Measurements from ENCODE around the gene ANXA5.
"Not testable (repeated sequence)": the region's sequence is repeated elsewhere in the genome, so short reads cannot be mapped to it uniquely, and the experiment has no call there.

ANXA5 gene

DNA sequence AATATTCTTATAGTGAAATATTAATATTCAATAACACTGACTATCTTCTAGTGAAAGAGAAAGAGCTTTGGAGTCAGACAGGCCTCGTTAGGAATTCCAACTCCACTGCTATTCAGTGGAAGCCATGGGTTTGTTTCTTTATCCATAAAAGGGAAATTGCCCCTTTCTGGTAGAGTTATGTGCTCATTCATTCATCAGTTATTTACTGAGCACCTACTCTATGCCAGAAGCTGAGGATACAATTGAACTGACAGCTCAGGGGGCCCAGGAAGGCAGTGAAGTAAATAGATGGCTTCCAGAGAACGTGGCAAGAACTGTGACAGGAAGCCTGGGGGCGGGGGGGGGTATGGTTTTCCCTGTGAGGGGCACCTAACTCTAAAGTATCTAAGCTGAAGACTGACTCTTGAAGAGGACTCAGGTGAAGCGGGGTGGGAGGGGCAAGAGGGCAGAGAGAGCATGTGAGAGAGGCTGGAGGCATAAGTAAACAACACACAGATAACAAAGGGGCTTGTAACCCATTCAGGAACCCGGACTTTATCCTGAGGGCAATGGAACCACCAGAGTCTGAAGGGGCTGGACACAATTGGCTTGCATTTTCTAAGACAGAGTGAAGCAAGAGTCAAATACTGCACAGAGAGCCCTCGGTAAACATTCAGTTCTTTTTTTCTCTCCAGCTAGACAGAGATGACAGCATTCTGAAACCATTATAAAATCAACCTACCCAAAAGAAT is 20.3 kb downstream of the ANXA5 start:
- no peak for DNase-seq

DNA sequence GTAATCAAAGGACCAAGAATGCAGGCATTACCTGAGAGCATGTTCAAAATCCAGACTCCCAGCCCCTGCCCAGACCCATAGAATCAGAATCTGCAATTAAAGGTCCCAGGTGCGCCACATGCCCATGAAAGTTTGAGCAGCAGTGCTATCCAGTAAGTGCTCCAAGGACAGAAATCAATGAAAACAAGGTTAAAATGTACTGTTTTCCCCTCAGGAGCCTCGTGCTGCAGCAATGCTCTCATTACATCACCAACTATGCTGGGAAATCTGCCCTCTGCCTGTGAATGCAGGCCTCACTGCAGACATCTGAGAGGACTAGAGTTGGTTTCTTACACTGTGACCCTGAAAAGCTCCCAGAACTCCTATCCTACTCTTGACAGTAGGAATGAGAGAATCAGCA is 21.1 kb downstream of the ANXA5 start:
- no peak for DNase-seq

DNA sequence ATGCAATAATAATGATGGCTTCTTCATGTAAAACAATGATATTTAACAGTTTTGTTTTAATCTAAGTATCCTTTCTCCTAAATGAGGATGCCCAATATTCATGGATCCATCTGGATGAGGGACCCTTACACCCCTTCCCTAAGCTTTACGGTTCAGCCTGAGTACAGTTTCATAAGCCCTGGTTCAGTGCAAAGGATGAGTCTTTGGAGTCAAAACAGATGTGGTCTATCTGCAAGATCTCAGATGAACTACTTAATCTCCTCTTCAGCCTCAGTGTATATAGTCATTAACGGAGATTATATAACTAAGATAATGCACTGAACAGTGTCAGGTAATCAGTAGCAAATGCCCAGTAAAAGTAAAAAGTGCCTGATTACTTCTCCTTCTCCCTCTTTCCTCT is 22.1 kb downstream of the ANXA5 start:
- DNase-seq, result no peak

DNA sequence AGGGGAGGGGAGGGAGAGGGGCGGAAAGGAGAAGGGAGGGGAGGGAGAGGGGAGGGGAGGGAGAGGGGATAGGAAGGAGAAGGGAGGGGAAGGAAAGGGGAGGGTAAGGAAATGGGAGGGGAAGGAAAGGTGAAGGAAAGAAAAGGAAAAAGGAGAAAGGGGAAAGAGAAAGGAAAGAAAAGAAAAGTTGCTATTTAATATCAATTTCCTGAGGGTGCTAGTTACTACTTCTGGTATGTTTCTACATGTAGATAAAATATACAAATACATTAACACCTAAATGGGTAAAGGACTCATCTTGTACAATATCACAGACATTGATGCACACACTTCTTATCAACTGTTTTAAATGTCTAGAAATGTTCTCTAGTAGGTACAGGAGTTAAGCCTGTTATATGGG is 22.6 kb downstream of the ANXA5 start:
- DNase-seq, result no peak

DNA sequence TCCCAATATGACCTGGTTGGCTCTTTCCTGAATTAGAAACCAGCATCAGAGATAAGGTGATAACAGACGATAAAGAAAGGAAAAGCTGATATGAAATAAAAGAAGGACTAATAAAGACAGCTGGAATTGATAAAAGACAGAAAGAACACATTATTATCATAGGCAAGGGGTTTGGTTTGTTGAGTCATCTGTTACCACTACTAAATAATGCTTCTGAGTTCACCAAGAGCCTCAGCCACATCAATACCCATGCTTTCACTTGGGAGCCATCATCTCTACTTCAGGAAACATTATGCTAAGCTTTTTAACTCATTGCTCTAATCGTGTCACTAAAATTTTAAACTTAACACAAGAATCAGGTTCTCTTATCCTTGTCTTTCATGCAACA is 27.6 kb downstream of the ANXA5 start:
- DNase-seq, result no peak

DNA sequence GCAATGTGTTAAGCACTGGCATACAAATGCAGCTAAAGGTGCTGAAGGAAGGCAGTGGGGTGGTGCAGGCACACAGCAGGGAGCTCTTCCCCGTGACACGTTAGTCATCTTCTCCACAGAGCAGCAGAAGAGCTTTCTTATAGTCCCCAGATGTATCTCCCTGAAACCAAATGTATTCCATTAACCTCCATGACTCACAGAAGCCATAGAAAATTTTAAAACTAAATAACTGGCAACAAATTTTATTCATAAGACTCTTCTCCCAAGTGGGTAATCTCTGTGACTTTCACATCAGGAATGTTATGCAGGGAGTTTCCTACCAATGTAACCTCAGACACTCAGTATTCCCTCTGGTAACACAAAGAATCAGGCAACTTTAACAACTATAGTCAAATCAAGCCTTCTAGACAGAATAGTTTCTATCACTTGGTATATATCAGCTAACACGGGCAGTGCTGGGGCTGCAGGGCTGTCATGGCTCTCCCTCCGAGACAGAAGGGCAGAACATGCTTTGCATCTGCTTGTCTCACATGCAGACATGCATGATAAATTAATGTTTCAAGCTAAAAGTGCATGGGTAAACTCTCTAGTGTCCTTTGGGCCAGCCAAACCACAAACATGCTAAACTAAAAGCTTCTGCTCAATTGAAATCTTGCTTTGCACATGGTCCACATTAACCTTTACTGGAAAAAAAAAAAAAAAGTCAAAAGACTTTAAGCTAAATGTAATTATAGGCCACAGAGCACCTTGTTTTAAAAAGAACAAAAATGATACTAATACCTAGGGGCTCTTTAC is 28.2 kb downstream of the ANXA5 start:
- no peak for DNase-seq

DNA sequence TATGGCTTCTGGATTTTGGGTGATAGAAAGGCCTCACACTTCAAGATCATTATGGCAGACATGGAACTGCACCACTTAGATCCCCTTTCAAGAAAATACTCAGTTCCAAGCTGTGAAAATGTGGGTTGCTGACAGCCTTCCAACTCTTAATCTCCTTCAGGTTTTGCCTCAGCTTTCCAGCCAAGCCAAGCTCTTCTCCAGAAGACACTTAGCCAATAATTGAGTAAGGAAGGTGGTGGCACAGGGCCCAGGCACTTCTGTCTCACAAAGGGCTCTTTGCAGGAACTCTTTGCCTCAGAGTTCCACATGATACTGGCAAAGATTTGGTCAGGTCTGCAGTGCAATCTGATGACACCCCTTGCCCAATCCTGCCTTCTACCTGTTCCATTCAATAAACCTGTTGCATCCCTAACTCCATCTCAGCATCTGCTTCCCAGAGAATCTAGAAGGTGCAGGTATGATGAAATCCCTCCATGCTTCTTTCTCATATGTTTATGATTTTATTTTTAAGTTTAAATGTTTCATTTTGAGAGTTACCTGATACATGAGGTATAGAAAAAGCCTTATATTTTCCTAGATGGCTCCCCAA is 30.6 kb downstream of the ANXA5 start:
- no peak for DNase-seq

DNA sequence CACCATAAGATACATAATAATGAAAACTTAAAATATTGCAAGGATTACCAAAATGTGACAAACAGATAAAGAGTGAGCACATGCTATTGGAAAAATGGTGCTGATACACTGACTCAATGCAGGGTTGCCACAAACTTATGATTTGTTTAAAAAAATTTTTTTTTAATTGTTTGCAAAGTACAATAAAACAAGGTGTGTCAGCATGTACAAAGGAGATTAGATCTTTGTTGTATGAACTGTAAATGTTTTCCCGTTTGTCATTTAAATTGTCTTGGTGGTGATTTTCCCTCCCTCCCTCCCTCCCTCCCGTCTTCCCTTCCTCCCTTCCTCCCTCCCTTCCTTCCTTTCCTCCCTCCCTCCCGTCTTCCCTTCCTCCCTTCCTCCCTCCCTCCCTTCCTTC is 31.4 kb downstream of the ANXA5 start:
- DNase-seq, result no peak

DNA sequence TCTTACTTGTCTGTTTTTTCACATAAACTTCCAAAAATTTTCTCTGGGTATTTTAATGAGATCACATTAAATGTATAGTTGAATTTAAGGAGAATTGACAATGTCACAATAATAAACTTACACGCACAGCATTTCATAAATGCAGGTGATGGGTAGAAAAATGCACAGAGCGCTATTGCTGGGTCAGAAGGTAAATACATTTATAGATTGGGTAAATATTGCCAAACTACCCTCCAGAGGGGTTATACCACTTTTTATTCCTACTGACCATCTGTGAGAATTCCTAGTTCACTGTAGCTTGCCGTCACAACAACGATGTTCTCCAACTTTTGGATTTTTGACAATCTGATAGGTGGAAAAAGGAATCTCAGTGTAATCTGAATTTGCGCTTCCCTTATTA is 34.6 kb downstream of the ANXA5 start:
- no peak for DNase-seq

DNA sequence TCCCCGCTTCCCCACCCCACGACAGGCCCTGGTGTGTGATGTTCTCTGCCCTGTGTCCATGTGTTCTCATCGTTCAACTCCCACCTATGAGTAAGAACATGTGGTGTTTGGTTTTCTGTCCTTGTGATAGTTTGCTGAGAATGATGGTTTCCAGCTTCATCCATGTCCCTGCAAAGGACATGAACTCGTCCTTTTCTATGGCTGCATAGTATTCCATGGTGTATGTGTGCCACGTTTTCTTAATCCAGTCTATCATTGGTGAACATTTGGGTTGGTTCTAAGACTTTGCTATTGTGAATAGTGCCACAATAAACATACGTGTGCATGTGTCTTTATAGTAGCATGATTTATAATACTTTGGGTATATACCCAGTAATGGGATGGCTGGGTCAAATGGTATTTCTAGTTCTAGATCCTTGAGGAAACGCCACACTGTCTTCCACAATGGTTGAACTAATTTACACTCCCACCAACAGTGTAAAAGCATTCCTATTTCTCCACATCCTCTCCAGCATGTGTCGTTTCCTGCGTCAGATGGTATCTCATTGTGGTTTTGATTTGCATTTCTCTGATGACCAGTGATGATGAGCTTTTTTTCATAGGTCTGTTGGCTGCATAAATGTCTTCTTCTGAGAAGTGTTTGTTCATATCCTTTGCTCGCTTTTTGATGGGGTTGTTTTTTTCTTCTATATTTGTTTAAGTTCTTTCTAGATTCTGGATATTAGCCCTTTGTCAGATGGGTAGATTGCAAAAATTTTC is 36.4 kb downstream of the ANXA5 start:
- not testable (repeated sequence) for DNase-seq

DNA sequence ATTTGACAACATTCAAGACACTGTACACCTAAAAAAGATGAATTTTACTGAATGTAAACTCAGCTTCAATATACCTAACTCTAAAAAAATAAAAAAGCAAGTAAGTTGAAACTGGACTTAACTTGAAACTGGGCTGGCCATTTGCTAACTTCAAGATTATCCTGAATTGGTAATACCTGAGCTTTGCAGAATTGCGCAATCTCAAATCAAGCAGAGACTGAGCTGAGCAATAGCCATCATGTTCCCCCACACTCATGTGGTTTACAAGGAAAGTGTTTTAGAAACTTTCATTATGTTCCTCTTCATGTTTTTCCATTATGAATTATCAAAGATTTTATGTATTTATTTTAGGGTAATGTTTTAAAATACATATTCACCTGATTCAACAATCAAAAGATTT is 38.7 kb downstream of the ANXA5 start:
- no peak for DNase-seq

DNA sequence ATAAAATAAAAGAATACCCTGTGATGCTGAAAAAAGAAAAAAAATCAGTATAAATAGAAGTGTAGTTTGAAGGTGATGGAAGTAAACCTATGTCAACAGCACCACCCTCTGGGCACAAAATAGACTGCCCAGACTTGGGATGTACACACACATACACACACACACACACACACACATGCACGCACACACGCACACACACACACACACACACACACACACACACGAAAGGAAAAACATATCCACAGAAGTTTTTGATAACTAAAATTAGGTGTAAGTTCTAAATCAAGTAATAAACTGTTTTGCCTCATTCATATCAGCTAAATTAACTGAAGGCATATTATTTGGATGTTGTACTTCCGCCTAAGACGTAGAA is 40.5 kb downstream of the ANXA5 start:
- peak; percentile 6 to 57 for DNase-seq

DNA sequence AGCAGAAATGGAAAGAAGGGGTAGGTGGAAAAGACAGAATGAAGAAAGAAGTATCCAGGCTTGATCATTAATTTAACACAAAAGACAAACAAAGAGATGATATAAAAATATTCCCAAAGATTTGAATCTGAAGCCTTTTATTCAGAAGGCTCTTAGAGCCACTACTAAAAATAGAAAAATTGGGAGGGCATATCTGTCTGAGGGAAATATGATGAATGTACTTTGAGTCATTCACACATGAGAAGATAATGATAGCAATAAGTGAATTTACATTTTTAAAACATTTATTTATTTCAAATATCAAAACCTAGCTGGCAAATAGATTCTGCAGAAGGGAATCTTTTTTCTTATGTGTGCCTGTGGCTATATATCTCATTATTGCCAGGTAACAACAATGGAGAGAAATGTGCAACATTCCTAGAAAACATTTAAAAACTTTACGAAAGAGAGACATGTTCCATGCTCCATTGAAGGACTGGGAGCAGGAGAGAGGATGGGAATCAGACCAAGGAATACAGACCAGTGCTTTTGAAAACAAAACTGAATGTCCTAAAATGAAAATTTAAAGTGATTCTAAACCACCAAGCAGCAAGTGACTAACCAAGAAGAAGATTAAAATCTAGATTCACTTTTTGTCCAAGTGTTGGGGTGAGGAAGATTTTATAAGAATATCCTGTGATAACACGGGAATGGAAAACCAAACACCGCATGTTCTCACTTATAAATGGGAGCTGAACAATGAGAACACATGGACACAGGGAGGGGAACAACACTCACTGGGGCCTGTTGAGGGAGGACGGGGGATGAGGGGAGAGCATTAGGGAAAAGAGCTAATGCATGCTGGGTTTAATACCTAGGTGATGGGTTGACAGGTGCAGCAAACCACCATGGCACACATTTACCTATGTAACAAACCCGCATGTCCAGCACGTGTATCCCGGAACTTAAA is 41.2 kb downstream of the ANXA5 start:
- DNase-seq, result peak in 1 of 2 experiments; percentile 6

DNA sequence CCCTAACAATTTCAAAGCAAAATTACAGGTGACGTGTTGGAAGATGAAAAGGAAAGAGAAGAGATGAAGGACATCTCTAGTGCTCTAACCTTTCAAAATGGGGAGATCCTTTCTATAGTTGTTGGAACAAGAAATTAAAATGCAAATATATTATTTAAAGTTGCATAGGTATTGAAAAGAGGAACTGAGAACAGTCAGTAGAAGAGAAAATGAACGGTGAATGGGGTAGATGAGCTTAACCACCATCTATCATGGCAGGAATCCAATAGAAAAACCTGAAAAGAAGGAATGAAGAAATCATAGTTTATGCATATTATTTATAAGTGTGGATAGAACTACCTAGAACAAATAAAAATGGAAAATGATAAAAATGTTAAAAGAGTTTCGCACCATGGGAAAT is 42.0 kb downstream of the ANXA5 start:
- no peak for DNase-seq

DNA sequence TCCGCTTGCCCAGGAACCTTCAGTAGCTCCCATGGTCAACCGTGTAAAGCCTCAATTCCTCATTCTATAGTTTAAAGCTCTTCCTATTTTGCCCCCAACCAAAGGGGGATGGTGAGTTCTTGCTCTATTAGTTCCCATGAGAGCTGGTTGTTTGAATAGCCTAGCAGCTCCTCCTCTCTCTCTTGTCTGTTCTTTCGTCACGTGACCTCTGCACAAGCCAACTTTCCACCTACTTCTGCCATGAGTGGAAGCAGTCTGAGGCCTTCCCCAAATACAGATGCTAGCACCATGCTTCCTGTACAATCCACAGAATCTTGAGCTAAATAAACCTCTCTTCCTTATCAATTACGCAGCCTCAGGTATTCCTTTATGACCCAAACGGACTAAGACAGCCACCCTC is 42.8 kb downstream of the ANXA5 start:
- no peak for DNase-seq

DNA sequence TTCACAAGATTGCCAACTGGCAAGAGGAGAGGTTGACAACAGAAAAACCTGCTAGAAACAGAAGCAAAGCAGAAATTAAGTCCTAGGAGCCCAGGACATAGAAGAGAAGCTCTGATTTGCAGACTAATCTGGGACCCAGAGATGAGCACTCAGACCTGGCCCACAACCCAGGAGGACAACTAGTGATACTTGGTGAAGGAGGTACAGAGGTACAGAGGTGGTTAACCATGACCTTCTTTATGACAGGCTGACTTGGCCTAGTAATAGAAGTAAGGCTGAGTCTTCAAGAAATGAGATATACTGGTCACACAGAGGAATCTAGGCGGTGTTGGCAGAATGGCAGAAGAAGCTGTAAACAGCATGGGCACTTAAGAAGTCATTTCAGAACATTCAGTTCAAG is 43.6 kb downstream of the ANXA5 start:
- DNase-seq, result no peak

DNA sequence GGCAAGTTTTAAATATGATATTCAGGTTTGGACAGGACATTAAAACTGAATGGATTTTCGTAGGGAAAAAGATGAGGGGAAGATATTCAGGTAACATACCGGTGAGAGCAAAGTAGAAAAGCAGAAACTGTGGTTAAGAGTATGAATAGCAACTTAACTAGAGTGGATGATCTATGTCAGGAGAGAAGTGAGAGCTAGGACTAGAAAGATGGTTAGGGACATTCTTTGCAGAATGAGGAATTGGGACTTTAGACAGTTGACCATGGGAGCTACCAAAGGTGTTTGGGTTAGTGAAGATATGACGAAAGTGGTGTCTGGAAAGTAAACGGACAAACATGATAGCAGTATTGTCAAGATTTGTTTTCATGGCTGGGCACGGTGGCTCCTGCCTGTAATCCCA is 45.2 kb downstream of the ANXA5 start:
- no peak for DNase-seq

DNA sequence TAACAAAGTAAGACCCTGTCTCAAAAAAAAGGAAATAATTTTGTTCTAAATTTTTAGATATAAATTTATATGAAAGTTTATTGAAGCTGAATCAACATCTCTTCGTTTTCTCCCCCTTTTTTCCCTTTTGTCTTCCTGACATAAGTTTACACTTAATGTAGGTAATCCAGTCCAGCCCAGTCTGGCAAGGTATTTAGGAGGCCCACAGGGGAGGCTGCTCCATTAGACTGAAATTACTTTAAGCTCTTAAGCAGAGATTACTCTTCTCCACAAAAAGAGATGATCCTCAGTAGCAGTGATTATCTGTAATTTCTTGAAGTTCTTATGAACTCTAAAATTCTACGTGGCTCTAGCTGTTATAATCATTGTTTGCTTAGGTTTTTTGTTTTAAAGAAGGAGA is 46.0 kb downstream of the ANXA5 start:
- DNase-seq, result no peak

DNA sequence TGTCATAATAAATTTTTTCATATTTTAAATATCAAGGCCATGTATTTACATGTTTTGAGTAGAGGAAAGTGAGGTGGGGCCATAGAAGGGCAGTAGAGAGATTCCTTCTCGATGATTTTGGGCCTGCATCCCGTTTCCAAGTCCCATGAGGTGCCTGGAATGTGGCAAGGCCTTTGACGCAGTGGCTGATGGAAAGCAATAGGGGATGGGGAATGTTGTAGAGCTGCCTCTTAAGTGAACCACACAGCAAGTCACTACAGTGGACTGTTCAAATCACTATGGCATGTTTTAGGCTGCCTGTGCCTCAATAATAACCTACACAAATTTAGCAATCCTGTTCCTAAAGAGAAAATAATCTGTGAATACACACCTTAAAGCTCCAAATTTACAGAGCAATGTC is 48.3 kb downstream of the ANXA5 start:
- no peak for DNase-seq

DNA sequence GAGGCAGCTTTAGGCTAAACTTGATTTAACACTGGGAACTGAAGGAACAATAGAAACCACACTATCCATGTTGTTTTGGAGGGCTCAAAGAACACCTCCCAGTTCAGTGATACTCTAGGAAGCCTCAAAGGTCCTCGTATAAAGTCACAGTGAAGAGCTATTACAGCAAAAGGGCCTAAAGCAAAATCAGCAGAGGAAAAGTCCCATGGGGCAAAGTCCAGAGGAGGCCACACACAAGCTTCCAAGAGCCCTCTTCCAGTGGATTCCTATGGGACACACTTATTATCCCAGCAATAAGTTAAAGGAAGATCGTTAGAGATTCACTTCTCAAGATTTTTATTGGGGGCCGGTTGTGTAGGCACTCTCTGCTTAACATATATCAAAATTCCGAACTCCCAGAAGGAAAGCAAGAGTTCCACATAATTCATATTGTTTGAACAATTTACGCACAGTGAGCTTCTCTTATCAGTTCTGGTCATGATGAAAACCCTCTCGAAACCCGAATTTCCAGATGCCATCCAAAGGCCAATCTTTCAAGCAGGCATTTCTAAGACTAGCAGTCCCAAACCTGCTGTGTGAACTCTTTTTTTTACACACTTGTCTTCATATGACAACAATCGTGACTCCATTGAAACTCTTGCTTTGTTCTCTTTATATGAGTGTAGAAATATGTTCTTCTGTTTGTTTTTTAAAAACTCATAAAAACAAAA is 53.7 kb downstream of the ANXA5 start:
- DNase-seq, result no peak

DNA sequence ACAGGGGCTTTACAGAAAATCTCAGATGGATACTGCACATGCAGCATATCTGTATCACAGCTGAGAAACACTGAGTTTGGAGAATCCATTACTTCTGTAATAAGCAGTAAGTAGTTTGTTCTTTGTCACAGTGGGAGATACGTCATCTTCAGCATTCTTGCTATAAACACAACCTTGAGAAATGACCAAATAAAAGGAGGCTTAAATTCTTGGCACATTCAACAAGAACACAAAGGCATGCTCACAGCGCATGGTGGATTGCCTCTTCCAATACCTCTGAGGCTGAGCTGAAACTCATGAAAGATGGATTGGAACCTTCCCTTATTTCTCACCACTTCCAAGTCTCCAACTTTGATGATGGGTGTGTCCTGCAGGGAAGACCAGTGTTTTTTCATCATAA is 54.5 kb downstream of the ANXA5 start:
- DNase-seq, result no peak

DNA sequence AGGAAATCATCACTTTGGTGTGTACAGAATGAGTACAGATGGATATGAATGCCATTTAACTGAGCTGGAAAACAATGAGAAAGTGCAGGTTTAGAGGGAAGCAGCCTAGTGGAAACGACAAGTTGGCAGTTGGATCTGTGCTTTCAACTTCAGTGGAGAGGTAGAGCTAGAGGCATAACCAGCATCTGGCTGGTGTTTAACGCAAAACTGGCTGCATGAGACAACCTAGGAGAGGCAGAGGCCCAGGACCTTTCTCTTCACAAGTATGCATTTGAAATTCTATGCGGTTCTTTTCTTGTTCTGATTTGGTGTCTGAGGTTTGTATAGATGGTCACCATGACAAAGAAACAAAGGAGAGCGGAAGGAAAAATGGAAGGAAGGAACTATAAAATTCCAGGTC is 63.1 kb downstream of the ANXA5 start:
- no peak for DNase-seq
